Fibroblast of the conjunctiva (primary cell): Measurements from ENCODE around the gene MRPL16.
"Not testable (repeated sequence)": the region's sequence is repeated elsewhere in the genome, so short reads cannot be mapped to it uniquely, and the experiment has no call there.

ENCODE experiments used
- DNase-seq: peaks from one replicate; pipeline ENCODE4 v3.0.0-alpha.2; 2010; ENCODE audit warnings: low read depth

MRPL16 gene

GRCh38 chr11:59810189-59810910 is at the start of gene MRPL16:
Gene MRPL16 (minus strand): TSS chr11:59810778. CDS start chr11:59810658, 120 bp downstream.
- peak; percentile 69 for DNase-seq

DNA sequence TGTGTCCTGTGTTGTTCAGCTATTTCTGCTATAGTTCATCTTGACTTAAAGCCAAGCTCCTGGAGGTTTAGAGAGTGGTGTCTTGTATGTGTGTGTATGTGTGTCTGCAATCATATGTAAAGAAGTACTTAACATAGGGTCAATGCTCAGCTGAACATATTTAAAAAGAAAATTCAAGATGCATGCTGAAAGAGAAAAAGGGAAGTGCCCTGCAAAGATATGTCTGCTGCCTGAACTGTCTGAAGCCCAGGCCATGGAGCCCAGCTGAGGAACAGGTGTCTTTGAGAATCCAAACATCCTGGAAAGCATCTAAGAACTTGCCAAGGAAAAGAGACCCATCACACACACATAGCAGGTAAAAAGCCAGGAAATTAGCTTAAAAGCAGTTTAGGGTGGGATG is 49.1 kb upstream of the MRPL16 start:
- no peak for DNase-seq

DNA sequence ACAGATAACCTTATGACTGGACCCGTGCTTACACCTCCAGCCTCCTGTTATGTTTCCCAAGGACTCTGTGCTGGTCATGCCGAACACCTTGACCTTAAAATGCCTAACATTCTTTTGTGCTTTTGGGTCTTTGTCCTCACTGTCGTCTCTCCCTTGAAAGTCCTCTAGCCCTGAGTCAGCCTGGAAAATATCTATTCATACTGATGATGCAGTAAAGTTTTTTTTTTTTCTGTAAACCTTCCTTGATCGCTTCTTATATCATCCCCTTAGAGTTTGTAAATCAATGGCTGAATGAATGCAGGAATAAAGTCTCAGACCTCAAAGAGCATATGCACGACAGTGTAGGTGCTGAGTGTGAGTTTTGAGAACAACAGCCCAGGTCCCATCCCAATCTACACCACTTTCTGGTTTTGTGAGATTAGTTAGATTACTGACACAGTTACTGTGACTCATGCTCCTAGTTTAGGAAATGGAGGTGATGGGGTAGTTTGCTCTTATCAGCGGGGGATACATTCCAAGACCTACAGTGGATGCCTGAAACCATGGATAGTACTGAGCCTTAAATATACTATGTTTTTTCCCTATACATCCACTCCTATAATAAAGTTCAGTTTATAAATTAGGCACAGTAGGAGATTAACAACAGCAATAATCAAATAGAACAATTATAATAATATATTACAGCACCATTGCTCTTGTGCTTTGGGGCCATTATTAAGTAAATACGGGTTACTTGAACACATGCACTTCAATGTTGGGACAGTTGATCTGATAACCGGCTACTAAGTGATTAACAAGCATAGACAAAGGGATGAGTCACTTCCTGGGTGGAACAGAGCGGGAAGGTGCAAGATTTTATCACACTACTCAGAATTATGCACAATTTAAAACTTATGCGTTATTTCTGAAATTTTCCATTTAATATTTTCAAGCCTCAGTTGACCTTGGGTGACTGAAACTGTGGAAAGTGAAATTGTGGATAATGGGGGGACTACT is 47.2 kb upstream of the MRPL16 start:
- no peak for DNase-seq

- no peak for DNase-seq
Measured at GRCh38 chr11:59854871-59855270, 44.3 kb upstream of the MRPL16 start.

DNA sequence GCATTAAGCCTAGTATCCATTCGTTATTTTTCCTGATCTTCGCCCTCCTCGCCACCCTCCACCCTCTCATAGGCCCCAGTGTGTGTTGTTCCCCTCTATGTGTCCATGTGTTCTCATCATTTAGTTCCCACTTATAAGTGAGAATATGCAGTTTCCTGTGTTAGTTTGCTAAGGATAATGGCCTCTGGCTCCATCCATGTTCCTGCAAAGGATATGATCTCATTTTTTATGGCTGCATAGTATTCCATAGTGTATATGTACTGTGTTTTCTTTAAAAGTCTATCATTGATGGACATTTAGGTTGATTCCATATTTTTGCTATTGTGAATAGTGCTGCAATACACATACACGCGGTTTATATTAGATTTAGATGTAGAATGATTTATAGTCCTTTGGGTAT is 40.8 kb upstream of the MRPL16 start:
- not testable (repeated sequence) for DNase-seq

- not testable (repeated sequence) for DNase-seq
Measured at GRCh38 chr11:59849551-59849950, 39.0 kb upstream of the MRPL16 start.

- DNase-seq, result no peak
Measured at GRCh38 chr11:59849129-59849528, 38.6 kb upstream of the MRPL16 start.

DNA sequence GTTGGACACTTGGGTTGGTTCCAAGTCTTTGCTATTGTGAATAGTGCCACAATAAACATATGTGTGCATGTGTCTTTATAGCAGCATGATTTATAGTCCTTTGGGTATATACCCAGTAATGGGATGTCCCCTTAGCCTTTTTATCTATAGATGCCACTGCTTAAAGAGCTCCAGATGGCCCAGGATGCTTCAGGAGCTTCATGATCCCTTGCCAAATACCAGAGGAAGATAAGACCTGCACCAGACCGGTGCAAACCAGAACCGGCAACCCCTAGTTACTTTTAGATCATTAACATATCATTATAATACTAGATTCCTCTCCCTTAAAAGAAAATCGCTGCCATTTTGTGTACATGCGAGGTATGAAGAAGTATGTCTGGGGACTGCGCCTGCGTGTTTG is 37.9 kb upstream of the MRPL16 start:
- not testable (repeated sequence) for DNase-seq

DNA sequence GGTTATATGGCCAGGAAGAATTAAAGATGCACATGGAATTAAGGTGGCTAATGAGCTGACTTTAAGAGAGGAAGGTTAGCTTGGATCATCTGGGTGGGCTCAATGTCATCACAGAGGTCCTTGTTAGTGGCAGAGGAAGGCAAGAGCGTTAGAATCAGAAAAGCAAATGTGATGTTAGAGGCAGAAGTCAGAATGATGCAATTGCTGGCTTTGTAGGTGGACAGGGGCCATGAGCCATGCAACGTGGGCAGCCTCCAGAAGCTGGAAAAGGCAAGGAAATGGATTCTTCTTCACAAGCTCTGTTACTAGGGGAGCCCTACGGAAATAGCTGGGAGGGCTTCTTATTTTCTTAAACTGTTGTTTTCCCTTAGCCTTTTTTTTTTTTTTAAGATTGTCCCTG is 37.0 kb upstream of the MRPL16 start:
- no peak for DNase-seq

GRCh38 chr11:59846556-59846955 is 36.0 kb upstream of the MRPL16 start:
- DNase-seq, result no peak

DNA sequence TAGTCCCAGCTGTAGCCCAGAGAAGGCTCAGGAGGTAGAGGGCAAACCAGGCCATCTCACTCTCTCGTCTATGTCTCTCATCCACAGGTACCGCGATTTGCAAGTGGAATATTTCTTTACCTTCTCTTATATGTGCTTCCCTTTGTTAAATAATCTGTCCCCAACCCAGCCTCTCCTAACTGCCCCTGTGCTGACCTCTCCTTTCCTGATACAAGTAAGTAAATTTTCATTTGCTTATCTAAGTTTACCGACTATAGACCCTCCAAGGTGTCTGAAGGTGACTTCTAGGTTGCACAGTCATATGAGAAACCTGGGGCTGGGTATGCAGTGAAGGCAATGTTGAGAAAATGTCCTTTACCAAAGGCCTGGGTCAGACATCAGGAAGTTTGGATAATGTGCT is 34.8 kb upstream of the MRPL16 start, which contains the start of gene CBLIF:
CBLIF (minus strand) TSS at position 101 of the 400 bp plus-strand sequence; CDS start at position 55, 46 bp downstream.
- no peak for DNase-seq

- DNase-seq, result no peak
Measured at GRCh38 chr11:59842316-59842715, 31.7 kb upstream of the MRPL16 start.

GRCh38 chr11:59841514-59841913 is 30.9 kb upstream of the MRPL16 start:
- no peak for DNase-seq

GRCh38 chr11:59839615-59840014 is 29.0 kb upstream of the MRPL16 start:
- DNase-seq, result no peak

- no peak for DNase-seq
Measured at GRCh38 chr11:59833602-59834001, 23.0 kb upstream of the MRPL16 start.

- no peak for DNase-seq
Measured at GRCh38 chr11:59829358-59829757, 18.8 kb upstream of the MRPL16 start.

DNA sequence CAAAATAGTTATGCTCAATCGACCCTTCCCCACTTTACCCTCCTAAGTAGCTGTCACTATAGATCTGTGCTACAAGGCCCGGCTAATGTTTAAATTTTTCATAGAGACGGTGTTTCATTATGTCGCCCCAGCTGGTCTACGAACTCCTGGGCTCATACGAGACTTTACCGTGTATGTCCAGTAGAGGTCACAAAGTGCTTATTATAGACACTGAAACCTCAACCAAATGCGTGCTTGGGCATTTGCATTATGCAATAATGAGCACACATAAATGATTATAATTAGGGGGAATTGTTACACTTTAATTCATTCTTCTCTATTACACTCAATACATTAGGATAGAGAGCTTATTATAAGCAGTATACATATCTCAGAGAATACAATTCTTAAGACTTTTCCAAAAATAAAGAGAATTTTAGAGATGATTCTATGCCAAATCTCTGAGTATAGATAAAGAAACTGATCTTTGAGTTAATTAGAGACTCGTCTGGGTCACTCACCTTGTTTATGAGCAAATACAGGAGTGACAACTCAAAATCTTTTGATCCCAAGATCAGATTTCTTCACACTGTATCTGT is 12.5 kb upstream of the MRPL16 start:
- peak; percentile 37 for DNase-seq

GRCh38 chr11:59818572-59818971 is 8.0 kb upstream of the MRPL16 start:
- no peak for DNase-seq

- not testable (repeated sequence) for DNase-seq
Measured at GRCh38 chr11:59816434-59816833, 5.9 kb upstream of the MRPL16 start.

DNA sequence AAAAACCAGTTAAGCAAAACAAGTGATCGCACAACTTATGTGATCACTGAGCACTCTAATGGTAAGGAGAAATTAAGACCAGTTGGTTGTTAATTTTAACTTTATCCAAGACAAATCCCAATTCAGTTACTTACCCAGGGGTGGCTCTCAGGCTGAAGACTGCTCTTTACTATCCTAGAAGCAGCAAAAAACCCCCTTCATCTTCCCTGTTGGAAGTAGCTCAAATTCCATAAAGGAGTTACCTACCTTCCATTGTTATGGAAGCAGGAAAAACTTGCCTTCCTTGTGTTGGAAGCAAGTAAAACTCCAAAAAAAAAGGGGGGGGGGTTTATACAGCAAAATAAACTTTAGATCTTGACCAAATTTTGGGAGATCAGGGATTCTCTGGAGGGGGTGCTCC is 5.2 kb upstream of the MRPL16 start:
- DNase-seq, result no peak

- DNase-seq, result no peak
Measured at GRCh38 chr11:59814021-59814420, 3.4 kb upstream of the MRPL16 start.

DNA sequence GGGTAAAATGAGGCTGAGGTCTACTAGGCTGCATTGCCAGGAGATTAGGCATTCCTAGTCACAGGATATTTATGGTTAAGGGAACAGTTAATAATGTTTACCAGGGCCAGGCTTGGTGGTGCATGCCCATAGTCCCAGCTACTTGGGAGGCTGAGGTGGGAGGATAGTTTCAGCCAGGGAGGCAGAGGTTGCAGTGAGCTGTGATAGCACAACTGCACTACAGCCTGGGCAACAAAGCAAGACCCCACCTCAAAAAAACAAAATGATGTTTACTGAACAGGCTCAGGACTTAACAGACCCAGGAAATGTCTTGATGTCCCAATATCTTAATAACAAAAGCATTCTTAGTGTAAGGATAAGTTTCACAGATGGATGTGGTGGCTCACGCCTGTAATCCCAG is 2.8 kb upstream of the MRPL16 start:
- DNase-seq, result no peak

DNA sequence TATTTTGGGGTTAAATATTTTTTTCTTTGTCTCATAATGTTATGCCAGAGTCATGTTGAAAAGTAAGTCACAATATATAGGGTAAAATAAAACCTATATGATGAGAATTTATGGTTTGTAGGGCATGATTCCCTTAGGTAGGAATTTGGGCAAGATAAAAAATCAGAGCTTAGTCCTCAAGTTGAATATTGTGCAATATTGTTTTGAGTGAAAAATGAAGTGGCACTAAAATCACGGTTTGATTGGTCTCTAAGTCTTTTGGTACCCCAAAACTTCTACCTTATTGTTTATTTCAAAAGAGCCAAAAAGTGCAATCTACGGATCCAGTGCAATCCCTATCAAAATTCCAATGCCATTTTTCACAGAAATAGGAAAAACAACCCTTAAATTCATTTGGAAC is 1.6 kb upstream of the MRPL16 start:
- DNase-seq, result no peak
